C4-2B (cell line): ENCODE measurements around the gene TAF13.

Experiments
- CTCF ChIP-seq: fragments of 450-650 bp; conservative IDR thresholded peaks from 2 replicates; pipeline ENCODE4 v1.5.1; 2017; ENCODE audit warnings: mild to moderate bottlenecking
- ZFX ChIP-seq: fragments of 450-650 bp; IDR thresholded peaks from 2 replicates; pipeline ENCODE4 v1.6.1; 2017

- no peak for TF ChIP-seq CTCF
- no peak for TF ChIP-seq ZFX
These were observed 6.5 kb downstream of the TAF13 start for GRCh38 chr1:109069294-109069693.
